NOMO-1 (cell line): ENCODE data around the gene XPO4.
"Not testable (repeated sequence)": the region's sequence is repeated elsewhere in the genome, so short reads cannot be mapped to it uniquely, and the experiment has no call there.

Experiments used
- DNase-seq, 2 experiments: peaks; one replicate each; lab custom pipeline; 2025; ENCODE audit not compliant: unreplicated experiment in 2 of 2; lab: John Stamatoyannopoulos, UW

XPO4 gene

DNA sequence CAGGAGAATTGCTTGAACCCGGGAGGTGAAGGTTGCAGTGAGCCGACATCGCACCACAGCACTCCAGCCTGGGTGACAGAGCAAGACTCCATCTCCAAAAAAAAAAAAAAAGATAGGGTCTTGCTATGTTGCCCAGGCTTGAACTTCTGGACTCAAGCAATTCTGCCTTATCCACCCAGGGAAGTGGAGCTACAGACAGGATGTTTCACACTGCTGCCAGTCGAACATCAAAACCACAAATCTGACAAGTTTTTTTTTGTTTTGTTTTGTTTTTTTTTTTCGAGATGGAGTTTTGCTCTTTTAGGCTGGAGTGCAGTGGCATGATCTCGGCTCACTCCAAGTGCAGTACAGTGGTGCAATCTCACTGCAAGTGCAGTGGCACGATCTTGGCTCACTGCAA is 10.8 kb downstream of the XPO4 start:
- no peak for DNase-seq

DNA sequence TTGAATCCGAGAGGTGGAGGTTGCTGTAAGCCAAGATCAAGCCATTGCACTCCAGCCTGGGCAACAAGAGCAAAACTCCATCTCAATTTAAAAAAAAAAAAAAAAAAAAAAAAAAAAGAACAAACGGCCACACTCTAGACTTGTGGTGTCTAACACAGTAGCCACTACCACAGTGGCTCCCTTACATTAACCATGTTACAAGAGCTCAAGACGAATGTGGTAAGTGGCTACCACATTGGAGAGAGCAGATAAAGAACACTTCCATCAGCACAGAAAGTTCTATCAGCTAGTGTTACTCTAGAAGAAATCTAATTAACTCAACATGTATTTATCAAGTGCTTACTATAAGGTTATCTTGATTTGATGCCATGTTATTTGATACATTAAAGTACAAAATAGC is 11.5 kb downstream of the XPO4 start:
- DNase-seq: no peak

GRCh38 chr13:20890540-20890939 is 12.0 kb downstream of the XPO4 start:
- DNase-seq: not testable (repeated sequence)

DNA sequence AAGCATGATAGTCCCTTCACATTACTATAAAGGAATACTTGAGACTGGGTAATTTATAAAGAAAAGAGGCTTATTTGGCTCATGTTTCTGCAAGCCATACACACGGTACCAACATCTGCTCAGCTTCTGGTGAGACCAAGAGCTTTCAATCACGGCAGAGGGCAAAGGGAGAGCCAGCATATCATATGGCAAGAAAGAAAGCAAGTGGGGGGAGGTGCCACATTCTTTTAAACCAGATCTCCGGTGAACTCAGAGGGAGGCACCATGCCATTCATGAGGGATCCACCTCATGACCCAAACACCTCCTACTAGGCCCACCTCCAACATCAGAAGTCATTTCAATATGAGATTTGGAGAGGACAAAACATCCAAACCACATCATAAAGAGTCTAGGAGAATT is 20.3 kb downstream of the XPO4 start:
- DNase-seq: no peak

DNA sequence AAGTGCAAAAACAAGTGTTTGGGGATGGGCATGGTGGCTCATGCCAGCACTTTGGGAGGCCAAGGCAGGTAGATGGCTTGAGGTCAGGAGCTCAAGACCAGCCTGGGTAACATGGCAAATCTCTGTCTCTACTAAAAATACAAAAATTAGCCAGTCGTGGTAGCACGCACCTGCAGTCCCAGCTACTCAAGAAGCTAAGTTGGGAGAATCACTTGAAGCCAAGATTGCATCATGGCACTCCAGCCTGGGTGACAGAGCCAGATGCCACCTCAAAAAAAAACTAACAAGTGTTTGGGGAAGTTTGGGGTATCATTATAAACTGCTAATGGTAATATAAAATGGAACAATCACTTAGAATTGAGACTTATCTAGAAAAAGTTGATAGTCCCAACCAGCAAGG is 24.6 kb downstream of the XPO4 start:
- no peak for DNase-seq

- not testable (repeated sequence) for DNase-seq
These were observed 25.7 kb downstream of the XPO4 start for GRCh38 chr13:20876802-20877201.

DNA sequence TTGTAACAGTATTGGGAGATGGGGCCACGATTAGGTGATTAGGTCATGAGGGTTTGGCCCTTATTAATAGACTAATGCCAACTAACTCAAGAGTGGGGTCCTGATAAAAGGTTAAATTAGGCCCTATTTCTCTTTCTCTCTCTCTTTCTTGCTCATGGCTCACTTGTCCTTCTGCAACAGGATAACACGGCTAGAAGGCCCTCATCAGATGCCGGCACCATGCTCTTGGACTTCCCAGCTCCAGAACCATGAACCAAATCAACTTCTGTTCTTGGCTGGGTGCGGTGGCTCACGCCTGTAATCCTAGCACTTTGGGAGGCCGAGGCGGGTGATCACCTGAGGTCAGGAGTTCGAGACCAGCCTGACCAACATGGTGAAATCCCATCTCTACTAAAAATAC is 28.1 kb downstream of the XPO4 start:
- not testable (repeated sequence) for DNase-seq

- no peak for DNase-seq
These were observed 29.2 kb downstream of the XPO4 start for GRCh38 chr13:20873348-20873747.

GRCh38 chr13:20870829-20871228 is 31.7 kb downstream of the XPO4 start:
- DNase-seq: no peak

GRCh38 chr13:20869540-20869939 is 33.0 kb downstream of the XPO4 start:
- no peak for DNase-seq

DNA sequence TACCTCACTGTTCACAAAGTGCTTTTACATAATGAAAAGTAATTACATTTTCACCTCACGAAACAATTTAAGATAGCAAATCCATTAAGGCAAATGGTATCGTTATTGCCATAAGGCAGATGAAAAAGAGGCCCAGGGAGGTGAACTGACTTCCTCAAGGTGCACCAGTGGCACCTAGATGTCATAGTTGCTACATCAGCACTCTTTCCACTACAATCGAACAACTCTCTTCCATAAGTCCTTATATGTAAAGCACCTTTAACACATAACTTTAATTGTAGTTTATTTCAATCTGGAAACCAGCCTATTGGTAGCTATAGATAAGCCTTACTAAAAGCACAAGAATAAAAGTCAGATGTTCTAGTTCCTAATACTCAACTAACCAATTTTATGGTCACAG is 35.1 kb downstream of the XPO4 start:
- no peak for DNase-seq

DNA sequence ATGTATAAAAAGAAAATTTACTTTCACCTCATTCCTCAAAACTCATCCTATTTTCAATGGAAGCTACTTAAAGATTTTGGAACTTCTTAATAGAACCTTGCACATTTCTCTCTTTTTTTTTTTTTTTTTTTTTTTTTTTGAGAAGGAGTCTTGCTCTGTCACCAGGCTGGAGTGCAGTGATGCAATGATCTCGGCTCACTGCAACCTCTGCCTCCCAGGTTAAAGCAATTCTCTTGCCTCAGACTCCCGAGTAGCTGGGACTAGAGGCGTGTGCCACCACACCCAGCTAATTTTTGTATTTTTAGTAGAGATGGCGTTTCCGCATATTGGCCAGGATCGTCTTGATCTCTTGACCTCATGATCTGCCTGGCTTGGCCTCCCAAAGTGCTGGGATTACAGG is 40.9 kb downstream of the XPO4 start:
- DNase-seq: not testable (repeated sequence)

DNA sequence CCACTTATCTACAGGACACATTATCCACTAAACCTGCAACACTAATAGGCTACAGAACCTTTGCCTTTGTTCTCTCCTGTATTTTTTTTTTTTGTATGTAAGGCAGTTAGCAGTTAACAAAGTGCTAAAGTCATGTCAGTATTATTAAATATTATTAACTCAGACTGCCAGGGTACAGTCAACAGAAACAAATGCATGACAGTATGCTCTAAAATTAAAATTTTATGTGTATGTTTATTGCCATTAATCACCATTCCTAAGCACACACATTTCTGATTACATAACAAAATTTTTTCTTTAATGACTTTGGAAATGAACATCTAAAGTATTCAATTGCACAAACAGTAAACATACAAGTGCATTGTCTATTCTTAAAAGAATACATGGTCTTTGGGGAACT is 41.7 kb downstream of the XPO4 start:
- no peak for DNase-seq

DNA sequence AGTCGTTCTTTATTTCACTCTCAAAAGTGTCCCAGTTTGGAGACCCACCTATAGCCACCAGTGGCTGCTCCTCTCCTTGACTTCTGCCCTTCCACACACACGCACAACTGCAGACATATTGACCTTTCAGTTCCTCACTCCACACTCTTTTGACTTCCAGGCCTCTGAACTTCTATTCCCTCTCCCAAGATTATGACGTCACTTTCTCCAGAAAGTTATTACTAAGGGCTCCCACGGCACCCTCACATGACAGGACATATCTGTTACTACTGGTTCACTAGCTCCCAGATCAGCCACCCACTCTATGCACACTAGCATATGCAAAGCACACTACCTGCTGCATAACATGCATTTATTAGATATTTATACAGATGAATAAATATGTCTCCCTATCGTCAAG is 45.9 kb downstream of the XPO4 start:
- DNase-seq: no peak

DNA sequence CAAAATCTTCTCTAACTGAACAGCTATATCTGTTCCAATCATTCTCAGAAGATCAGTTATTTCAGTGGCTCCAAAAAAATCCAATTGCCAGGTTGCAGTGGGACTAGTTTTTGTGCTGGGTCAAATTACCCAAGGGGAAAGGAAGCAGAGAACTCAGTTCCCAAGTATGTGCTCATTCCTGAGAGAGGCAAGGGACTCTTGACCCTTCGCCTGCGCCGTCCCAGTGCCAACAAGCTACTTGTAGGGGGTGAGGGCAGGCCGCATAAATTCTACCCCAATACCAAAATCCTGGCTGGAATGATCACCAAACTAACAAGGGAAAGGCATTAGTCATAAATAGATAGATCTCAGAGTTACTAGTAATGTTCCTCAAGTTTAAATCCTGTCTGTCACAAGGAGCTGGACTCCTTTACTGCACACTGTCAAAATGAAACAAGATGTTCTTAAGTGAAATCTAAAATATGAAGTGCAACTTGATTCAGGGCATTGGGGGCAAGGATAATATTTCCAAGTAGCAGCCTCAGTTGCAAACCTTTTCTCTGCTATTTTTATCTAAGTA is 50.6 kb downstream of the XPO4 start:
- DNase-seq: no peak

GRCh38 chr13:20848944-20849343 is 53.6 kb downstream of the XPO4 start:
- DNase-seq: no peak

DNA sequence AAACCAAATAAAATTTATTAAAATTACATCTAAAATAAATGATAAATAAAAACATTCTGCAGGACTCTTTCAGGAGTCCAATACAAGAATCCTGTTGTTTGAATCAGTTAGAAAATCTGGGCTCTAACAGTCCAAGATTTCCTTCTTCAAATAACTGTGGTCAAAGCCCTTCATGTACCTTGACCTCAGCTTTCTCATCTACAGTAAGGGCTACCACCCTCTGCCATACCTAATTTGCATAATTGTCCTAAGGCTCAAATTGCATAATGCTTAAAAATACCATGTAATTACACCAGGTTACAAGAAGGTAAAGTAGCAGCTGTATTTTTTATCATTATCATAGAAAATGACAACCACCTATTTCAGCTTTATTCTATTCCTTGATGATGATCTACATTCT is 54.3 kb downstream of the XPO4 start:
- DNase-seq: no peak

GRCh38 chr13:20847296-20847695 is 55.2 kb downstream of the XPO4 start:
- DNase-seq: no peak

DNA sequence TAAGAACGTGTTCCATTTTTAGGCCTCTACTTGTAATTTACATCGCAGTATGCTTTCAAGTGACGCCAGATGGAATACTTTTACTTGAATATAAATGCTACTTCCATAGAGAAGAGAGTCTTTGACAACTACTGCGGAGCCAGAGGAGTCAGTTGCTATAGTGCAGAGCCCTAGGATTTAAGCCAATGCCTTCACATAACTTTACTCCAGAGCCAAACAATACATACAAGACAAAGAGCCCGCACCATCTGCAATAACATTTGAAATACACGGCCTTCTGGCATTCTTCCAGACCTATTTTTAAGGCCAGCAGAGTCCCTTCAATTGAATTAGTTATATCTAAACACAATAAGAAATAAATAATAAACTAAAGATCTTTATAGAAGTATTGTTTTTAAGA is 59.4 kb downstream of the XPO4 start:
- DNase-seq: no peak

DNA sequence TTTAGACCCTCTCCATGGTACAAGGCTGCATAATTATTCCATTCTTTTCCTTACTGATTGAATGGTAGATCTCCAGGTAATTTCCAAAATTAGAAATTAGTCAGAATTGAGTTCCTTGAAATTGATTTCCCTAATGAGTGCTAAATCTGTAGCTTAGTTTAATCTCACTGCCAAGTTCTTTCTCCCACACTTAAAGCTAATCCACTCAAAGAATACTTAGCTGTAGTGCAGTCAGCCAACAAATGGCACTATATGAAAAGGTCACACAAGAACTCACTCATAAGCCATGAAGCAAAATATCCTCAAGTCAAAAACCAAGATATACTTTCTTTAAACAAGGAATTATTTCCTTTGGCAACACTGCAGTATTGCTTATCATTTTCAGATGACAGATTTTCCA is 62.0 kb downstream of the XPO4 start:
- DNase-seq: no peak

GRCh38 chr13:20833900-20834679 is 68.5 kb downstream of the XPO4 start:
- DNase-seq: no peak

GRCh38 chr13:20832861-20833260 is 69.7 kb downstream of the XPO4 start:
- no peak for DNase-seq

DNA sequence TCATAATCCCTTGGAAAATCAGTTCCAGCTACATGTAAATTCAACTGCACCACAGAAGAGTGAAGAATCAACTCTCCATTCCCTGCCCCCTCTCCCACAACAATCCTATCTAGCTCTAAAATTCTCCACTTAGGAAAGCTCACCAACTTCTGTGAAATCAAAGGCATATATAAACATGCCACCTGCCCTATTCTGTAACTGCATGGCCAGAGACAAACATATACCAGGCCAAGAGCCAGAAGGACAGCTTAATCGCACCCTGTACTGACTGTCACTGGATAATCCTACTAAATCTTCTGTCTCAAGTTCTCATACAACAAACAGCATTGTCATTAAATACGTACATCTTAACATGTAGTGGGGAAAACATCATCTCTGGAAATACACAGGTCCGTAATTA is 70.6 kb downstream of the XPO4 start:
- DNase-seq: no peak
